ENCODE results near the gene NAV3.

The NAV3 gene

GRCh38 chr12:77891518-77892147 lies 60.9 kb downstream of the NAV3 start:
- DNase-seq = no peak
- no peaks in the 10 kb centered on the region for H3K27me3 ChIP-seq
- no peak overlapping the region for H3K27ac ChIP-seq
- H3K9me3 ChIP-seq = no peaks in the 10 kb centered on the region
- no peaks in the 10 kb centered on the region for H3K36me3 ChIP-seq
- intact Hi-C loops (cut with DNase I; ENCODE audit: low total_unique reads) = no loop called here
- TF ChIP-seq CTCF (IDR thresholded peaks at IDR 0.05) = no peak
- H3K4me1 ChIP-seq = no peaks in the 10 kb centered on the region
- no peak overlapping the region for H3K4me3 ChIP-seq

GRCh38 chr12:77893918-77894317 lies 63.2 kb downstream of the NAV3 start:
- no peak overlapping the region for H3K4me3 ChIP-seq
- intact Hi-C loops (cut with DNase I; ENCODE audit: low total_unique reads) = no loop called here
- no peak overlapping the region for H3K27ac ChIP-seq
- H3K4me1 ChIP-seq = no peaks in the 10 kb centered on the region
- no peak for TF ChIP-seq CTCF (IDR thresholded peaks at IDR 0.05)
- no peaks in the 10 kb centered on the region for H3K27me3 ChIP-seq
- H3K9me3 ChIP-seq = no peaks in the 10 kb centered on the region
- H3K36me3 ChIP-seq = no peaks in the 10 kb centered on the region
- no peak for DNase-seq

- Histone ChIP-seq H3K27ac (no peak overlapping the region), H3K9me3 (no peaks in the 10 kb centered on the region), H3K27me3 (no peaks in the 10 kb centered on the region), H3K36me3 (no peaks in the 10 kb centered on the region), H3K4me3 (no peak overlapping the region), H3K4me1 (no peaks in the 10 kb centered on the region)
- no peak for TF ChIP-seq CTCF (IDR thresholded peaks at IDR 0.05)
- intact Hi-C loops (cut with DNase I; ENCODE audit: low total_unique reads) = no loop called here
- no peak for DNase-seq
These were observed 63.9 kb downstream of the NAV3 start for GRCh38 chr12:77894556-77894955.

- no peaks in the 10 kb centered on the region for H3K9me3 ChIP-seq
- no peak for TF ChIP-seq CTCF (IDR thresholded peaks at IDR 0.05)
- H3K4me3 ChIP-seq = no peak overlapping the region
- intact Hi-C loops (cut with DNase I; ENCODE audit: low total_unique reads) = no loop called here
- no peak for DNase-seq
- H3K4me1 ChIP-seq = no peaks in the 10 kb centered on the region
- no peak overlapping the region for H3K27ac ChIP-seq
- H3K27me3 ChIP-seq = no peaks in the 10 kb centered on the region
- H3K36me3 ChIP-seq = no peaks in the 10 kb centered on the region
These were observed 65.0 kb downstream of the NAV3 start for GRCh38 chr12:77895699-77896098.

GRCh38 chr12:77907936-77908335 lies 77.2 kb downstream of the NAV3 start:
- Histone ChIP-seq H3K36me3 (no peaks in the 10 kb centered on the region), H3K27ac (no peak overlapping the region), H3K9me3 (no peaks in the 10 kb centered on the region), H3K4me3 (no peak overlapping the region), H3K4me1 (no peaks in the 10 kb centered on the region), H3K27me3 (no peaks in the 10 kb centered on the region)
- intact Hi-C loops (cut with DNase I; ENCODE audit: low total_unique reads) = no loop called here
- DNase-seq = no peak
- TF ChIP-seq CTCF (IDR thresholded peaks at IDR 0.05) = no peak

GRCh38 chr12:77914081-77914488 lies 83.4 kb downstream of the NAV3 start:
- no peaks in the 10 kb centered on the region for H3K27me3 ChIP-seq
- no peaks in the 10 kb centered on the region for H3K36me3 ChIP-seq
- TF ChIP-seq CTCF (IDR thresholded peaks at IDR 0.05) = no peak
- intact Hi-C loops (cut with DNase I; ENCODE audit: low total_unique reads) = loop anchor here (5.0 kb wide), 1 partner anchor 192 kb away; no protein-coding TSS in a partner anchor
- H3K9me3 ChIP-seq = no peaks in the 10 kb centered on the region
- DNase-seq = no peak
- no peaks in the 10 kb centered on the region for H3K4me1 ChIP-seq
- H3K4me3 ChIP-seq = no peak overlapping the region
- no peak overlapping the region for H3K27ac ChIP-seq
